Ectodermal cell (in vitro differentiated cells): ENCODE data around the gene PPP2R5D. TPM values are rescaled to one million over a fixed set of nuclear protein-coding genes. Genes with fewer than 3 reads are reported as not detected.
A peak's percentile ranks its signal among the peaks of the same experiment; 100 is the strongest.
"Not testable (repeated sequence)": the region's sequence is repeated elsewhere in the genome, so short reads cannot be mapped to it uniquely, and the experiment has no call there.

ENCODE experiments used
- H3K27ac ChIP-seq: 2 replicates; pipeline ENCODE4 v1.7.0; 2013; ENCODE audit warnings: mild to moderate bottlenecking, low read depth, low read length; ENCODE audit not compliant: insufficient read depth, poor library complexity, severe bottlenecking
- H3K27me3 ChIP-seq: 2 replicates; pipeline ENCODE4 v1.7.0; 2013; ENCODE audit warnings: mild to moderate bottlenecking, low read length; ENCODE audit not compliant: insufficient read depth, control insufficient read depth, poor library complexity, severe bottlenecking
- H3K36me3 ChIP-seq: one replicate; pipeline ENCODE4 v1.7.0; 2013; ENCODE audit warnings: low read length; ENCODE audit not compliant: control insufficient read depth, insufficient read depth
- H3K4me1 ChIP-seq: one replicate; pipeline ENCODE4 v1.7.0; 2013; ENCODE audit warnings: low read length; ENCODE audit not compliant: control insufficient read depth, insufficient read depth
- H3K4me3 ChIP-seq: 2 replicates; pipeline ENCODE4 v1.7.0; 2013; ENCODE audit warnings: low read depth, low read length, control low read depth; ENCODE audit not compliant: insufficient read depth
- H3K9me3 ChIP-seq: 2 replicates; pipeline ENCODE4 v1.7.0; 2013; ENCODE audit warnings: mild to moderate bottlenecking, low read length, moderate library complexity; ENCODE audit not compliant: control insufficient read depth
- WGBS, 2 experiments: methylation state at CpG; one replicate each; pipeline ENCODE4 v1.1.7; 2013; ENCODE audit warnings: missing lambda C conversion rate in 2 of 2; 5-methylcytosine and 5-hydroxymethylcytosine counted together
- polyA plus RNA-seq, 4 experiments: library from polyadenylated mRNA; stranded (reverse); fragments of 50-300 nt; gene quantifications; one replicate each; pipeline ENCODE4 v1.2.3, GENCODE V29; 2013

The PPP2R5D gene
- polyA plus RNA-seq (2013, experiment 1 of 4), result 77.6 TPM
- 75.2 TPM for polyA plus RNA-seq (2013, experiment 2 of 4)
- polyA plus RNA-seq (2013, experiment 3 of 4), result 60.5 TPM
- 65.4 TPM for polyA plus RNA-seq (2013, experiment 4 of 4)

DNA sequence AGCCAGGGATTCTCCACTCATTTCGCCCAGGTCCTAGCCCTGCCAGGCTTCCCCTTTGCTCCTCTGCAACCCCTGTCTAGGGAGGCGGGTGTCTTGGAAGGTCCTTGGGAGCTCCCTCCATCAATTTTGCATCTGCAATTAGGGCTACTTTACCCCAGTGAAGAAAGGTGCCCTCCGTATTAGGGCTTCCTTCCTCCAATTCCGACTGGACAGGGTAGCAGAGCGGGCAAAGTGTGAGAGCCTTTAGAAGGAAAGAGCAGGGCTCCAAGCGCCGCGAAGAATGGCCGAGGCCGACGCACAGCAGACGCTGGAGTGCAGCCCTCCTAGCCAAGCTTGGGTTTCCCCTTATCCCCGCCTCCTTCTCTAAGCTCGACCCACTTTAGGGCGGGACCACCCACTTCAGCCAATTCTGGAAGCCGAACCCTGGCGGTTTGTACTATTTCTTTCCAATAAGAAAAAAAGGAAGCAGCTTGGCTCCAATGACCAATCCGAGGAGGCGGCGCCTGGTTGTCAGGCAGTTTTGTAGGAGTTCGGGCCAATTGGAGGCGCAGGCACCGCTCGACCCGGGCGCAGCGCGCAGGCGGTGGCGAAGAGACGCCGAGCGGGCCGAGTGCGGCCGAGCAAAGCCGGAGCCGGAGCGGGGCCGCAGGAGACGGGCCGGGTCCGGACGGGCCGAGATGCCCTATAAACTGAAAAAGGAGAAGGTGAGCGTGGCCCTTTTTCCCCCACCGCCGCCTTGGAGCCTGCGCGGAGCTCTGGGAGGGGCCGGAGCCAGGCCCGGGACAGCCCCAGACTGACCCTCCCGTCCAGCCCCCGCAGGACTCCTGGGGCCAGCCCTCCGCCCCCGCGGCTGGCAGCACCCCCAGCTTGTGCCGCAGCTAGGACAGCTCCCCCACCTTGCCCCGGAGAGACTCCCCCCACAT, at the start of gene PPP2R5D:
Gene PPP2R5D, plus strand, starts transcription at position 570 of the 923 bp plus-strand sequence. Its CDS starts 108 bp downstream, at position 678.
- Histone ChIP-seq H3K27ac (peak within 1 kb of the TSS; percentile 70), H3K9me3 (no peaks in the 10 kb centered on the region), H3K27me3 (no peaks in the 10 kb centered on the region), H3K4me1 (peaks cover 10% of the 10 kb centered on the region), H3K36me3 (peaks cover 3% of the 10 kb centered on the region), H3K4me3 (peak within 1 kb of the TSS; percentile 74)
- 1% methylated on average over 58 to 59 of the region's 59 CpGs for WGBS, 2 experiments

DNA sequence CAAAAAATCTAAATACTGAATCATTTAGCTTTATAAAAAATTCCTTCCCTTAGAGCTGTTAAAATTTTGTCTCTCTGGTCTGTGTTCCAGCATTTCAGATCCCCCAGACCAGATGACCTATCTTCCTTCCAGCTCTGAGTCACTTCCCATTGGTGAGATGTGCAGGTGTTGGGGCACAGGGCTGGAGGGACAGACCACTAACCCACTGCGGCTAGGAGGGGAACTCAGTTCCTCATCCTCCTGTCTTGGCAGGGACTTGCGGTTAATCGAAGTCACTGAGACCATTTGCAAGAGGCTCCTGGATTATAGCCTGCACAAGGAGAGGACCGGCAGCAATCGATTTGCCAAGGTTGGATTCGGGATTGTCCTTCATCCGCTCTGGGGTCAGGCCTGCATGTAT, 49.0 kb upstream of the PPP2R5D start:
- whole genome bisulfite sequencing, 2 experiments, result 96 to 98% methylated on average over 7 of the region's 7 CpGs
- H3K9me3 ChIP-seq, result no peaks in the 10 kb centered on the region
- no peak overlapping the region for H3K4me3 ChIP-seq
- H3K27me3 ChIP-seq, result no peaks in the 10 kb centered on the region
- H3K4me1 ChIP-seq, result no peaks in the 10 kb centered on the region
- peaks cover 24% of the 10 kb centered on the region for H3K36me3 ChIP-seq
- no peak overlapping the region for H3K27ac ChIP-seq

DNA sequence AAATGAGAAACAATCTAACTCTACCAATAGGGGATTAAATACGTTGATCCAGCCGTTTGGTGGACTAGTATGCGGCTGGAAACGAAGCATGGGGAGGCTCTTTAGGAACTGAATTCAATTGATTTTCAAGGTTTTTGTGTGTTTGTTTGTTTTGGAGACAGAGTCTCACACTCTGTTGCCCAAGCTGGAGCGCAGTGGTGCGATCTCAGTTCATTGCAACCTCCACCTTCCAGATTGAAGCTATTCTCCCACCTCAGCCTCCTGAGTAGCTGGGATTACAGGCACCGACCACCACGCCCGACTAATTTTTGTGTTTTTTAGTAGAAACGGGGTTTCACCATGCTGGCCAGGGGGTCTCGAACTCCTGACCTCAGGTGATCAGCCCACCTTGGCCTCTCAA, 48.0 kb upstream of the PPP2R5D start:
- 94 to 96% methylated on average over 11 of the region's 11 CpGs for WGBS, 2 experiments
- Histone ChIP-seq H3K9me3 (no peaks in the 10 kb centered on the region), H3K36me3 (peaks cover 24% of the 10 kb centered on the region)

DNA sequence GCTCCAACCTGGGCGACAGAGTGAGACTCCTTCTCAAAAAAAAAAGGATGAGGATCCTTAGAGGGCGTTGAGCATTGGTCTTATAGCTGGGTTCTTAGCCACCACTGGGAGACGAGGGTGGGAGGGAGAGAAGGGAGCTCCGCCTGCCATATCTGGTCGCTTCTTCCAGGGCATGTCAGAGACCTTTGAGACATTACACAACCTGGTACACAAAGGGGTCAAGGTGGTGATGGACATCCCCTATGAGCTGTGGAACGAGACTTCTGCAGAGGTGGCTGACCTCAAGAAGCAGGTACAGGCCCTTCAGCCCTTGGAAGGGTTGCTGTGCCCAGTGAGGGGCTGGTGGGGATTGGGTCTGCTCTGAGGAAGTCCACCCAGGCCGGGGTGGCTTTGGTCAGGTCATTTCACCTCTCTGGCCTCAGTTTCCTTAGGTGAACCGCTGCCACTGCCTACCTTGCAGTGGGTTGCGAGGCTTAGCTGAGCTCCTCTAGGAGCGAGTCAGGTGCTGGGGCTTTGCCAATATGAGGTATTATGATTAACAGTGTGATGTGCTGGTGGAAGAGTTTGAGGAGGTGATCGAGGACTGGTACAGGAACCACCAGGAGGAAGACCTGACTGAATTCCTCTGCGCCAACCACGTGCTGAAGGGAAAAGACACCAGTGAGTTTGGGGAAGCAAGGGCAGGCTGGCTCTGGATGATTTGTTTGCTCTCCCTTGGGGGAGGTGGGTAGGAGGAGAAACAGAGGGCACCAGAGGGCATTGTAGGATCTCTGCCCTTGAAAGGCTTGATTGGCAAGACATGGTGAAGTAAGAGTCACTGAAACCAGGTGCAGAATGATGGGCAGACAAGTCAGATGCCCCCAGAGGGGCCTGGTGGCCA, 46.6 kb upstream of the PPP2R5D start:
- Histone ChIP-seq H3K27me3 (no peaks in the 10 kb centered on the region), H3K4me1 (no peaks in the 10 kb centered on the region), H3K4me3 (no peak overlapping the region), H3K9me3 (no peaks in the 10 kb centered on the region), H3K36me3 (peaks cover 24% of the 10 kb centered on the region), H3K27ac (no peak overlapping the region)
- WGBS, 2 experiments, result 94 to 95% methylated on average over 13 of the region's 13 CpGs

More for the DNA sequence above, 48.0 kb upstream of the PPP2R5D start:
- no peak overlapping the region for H3K4me3 ChIP-seq
- H3K27ac ChIP-seq, result no peak overlapping the region
- H3K27me3 ChIP-seq, result no peaks in the 10 kb centered on the region
- no peaks in the 10 kb centered on the region for H3K4me1 ChIP-seq

DNA sequence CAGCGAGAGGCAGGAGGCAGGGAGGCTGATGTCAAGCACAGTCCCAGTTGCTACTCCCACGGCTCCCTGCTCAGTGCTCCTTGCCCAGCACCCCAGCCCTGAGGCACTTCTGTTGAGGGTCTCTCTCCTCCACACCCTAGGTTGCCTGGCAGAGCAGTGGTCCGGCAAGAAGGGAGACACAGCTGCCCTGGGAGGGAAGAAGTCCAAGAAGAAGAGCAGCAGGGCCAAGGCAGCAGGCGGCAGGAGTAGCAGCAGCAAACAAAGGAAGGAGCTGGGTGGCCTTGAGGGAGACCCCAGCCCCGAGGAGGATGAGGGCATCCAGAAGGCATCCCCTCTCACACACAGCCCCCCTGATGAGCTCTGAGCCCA, 46.0 kb upstream of the PPP2R5D start:
- H3K27ac ChIP-seq, result no peak overlapping the region
- WGBS, 2 experiments, result 94% methylated on average over 5 of the region's 5 CpGs
- H3K4me3 ChIP-seq, result no peak overlapping the region
- no peaks in the 10 kb centered on the region for H3K9me3 ChIP-seq
- no peaks in the 10 kb centered on the region for H3K27me3 ChIP-seq
- peaks cover 24% of the 10 kb centered on the region for H3K36me3 ChIP-seq
- no peaks in the 10 kb centered on the region for H3K4me1 ChIP-seq

DNA sequence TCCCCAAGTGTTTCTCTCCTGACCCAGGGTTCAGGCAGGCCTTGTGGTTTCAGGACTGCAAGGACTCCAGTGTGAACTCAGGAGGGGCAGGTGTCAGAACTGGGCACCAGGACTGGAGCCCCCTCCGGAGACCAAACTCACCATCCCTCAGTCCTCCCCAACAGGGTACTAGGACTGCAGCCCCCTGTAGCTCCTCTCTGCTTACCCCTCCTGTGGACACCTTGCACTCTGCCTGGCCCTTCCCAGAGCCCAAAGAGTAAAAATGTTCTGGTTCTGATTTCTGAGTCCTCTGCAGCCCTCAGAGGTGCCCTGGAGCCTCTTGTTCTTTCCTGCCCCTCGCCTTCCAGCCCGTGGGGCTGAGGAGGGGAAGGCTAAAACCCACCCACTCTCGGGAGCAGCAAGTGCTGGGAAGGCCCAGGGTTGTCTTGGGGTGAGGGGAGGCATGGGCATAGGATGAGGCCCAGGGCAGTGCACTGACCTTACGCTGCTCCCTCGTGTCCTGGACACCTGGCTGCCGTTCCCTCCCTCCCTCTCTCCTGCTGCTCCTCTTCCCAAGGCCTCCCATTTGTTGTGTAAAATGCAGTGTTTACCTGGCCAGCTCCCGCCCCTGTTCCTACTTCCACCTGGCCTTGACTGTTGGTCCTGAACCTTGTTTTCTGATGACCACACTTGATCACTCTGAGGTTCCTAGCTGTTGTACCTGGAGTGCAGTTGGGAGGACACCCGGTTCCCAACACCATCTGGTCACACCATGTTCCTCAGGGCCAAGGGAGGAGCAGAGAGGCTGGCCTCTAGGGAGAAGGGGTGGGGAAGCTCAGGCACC, 45.2 kb upstream of the PPP2R5D start:
- Histone ChIP-seq H3K27ac (no peak overlapping the region), H3K4me3 (no peak overlapping the region), H3K36me3 (peaks cover 21% of the 10 kb centered on the region), H3K9me3 (no peaks in the 10 kb centered on the region), H3K27me3 (no peaks in the 10 kb centered on the region), H3K4me1 (no peaks in the 10 kb centered on the region)
- 90 to 93% methylated on average over 9 of the region's 9 CpGs for WGBS, 2 experiments

DNA sequence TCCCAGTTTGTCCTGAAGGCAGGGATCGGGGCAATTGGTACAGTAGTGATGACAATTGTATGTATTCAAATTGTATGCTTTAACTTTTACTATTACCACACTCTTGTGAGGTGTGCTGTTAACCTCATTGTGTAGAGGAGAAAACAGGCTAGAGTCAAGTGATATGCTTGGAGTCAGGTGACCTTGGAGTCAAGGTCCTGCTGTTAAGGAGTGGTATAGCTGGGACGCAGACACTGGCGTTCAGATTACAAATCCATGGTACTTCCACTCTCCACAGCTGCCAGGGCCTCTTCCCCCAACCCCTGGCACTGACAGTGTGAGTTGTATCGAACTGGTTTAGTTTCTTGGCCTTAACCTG, 44.6 kb upstream of the PPP2R5D start:
- Histone ChIP-seq H3K36me3 (peaks cover 15% of the 10 kb centered on the region), H3K9me3 (no peaks in the 10 kb centered on the region), H3K4me1 (no peaks in the 10 kb centered on the region), H3K27me3 (no peaks in the 10 kb centered on the region), H3K4me3 (no peak overlapping the region), H3K27ac (no peak overlapping the region)
- WGBS, 2 experiments, result 96% methylated on average over 4 of the region's 4 CpGs

DNA sequence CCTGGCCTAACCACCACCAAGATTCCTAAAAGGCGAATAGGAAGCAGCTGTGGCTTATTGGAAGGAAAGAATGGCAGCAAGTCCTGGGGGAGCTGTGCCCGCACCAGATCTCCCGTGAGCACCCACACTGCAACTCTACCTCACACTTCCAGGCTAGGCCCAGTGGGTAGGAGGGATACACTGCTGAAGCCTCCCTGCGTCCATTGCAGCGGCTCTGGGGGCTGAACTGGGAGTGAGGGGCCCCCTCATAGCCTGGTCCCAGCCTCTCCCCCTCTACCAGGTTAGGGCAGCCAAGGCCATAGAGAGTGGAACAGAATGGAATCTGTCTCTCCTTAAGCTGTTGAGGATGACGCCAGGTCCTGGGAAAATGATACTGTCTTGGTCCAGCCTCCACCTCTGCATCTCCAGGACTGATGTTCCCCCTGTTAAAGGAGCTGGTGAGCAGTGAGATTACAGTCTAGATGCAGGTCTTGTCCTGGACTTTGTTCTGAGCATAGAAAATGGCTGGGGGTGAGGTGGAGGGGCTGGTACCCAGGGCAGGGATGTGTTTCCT, 43.8 kb upstream of the PPP2R5D start:
- Histone ChIP-seq H3K36me3 (peaks cover 11% of the 10 kb centered on the region), H3K9me3 (no peaks in the 10 kb centered on the region)
- 93 to 97% methylated on average over 5 to 6 of the region's 6 CpGs for WGBS, 2 experiments

DNA sequence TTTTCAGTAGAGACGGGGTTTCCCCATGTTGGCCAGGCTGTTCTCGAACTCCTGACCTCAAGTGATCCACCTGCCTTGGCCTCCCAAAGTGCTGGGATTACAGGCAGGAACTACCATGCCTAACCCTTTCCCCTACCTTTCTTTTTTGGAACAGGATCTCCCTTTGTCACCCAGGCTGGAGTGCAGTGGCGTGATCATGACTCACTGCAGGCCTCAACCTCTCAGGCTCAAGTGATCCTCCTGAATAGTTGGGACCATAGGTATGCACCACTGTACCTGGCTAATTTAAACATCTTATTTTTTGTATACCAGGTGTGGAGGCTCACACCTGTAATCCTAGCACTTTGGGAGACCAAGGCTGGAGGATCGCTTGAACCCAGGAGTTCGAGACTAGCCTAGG, 43.0 kb upstream of the PPP2R5D start:
- not testable (repeated sequence) for H3K27ac ChIP-seq, H3K4me1 ChIP-seq, H3K9me3 ChIP-seq, H3K4me3 ChIP-seq, H3K27me3 ChIP-seq, H3K36me3 ChIP-seq
- 91 to 96% methylated on average over 5 of the region's 5 CpGs for WGBS, 2 experiments

More for the DNA sequence above, 43.8 kb upstream of the PPP2R5D start:
- Histone ChIP-seq H3K4me1 (no peaks in the 10 kb centered on the region), H3K4me3 (no peak overlapping the region), H3K27ac (no peak overlapping the region), H3K27me3 (no peaks in the 10 kb centered on the region)
